GM13976 (cell line): ENCODE results near the gene GJB2.

Experiments
- DNase-seq: peaks from one replicate; pipeline ENCODE4 v3.0.0; 2012; ENCODE audit warnings: low spot score
- in situ Hi-C: fragments of 300-500 bp; cut with MboI; formaldehyde crosslinking; loops from one replicate; pipeline ENCODE4 v1.12.0; 2022; ENCODE audit warnings: low sequenced_read_pairs, mixed read lengths, inconsistent platforms; ENCODE audit not compliant: unreplicated experiment
- TF ChIP-seq, protein P1 (sequence below): IDR thresholded peaks from 2 replicates; pipeline ENCODE4 v1.5.1; 2012; ENCODE audit warnings: borderline replicate concordance, mild to moderate bottlenecking; ENCODE audit not compliant: insufficient read depth; ENCODE audit errors: extremely low read depth, missing control alignments, control extremely low read depth

The GJB2 gene

GRCh38 chr13:20227730-20228129 is 35.0 kb upstream of the GJB2 start:
- DNase-seq, result no peak
- in situ Hi-C loops, result no loop called here
- TF ChIP-seq, protein P1, sequence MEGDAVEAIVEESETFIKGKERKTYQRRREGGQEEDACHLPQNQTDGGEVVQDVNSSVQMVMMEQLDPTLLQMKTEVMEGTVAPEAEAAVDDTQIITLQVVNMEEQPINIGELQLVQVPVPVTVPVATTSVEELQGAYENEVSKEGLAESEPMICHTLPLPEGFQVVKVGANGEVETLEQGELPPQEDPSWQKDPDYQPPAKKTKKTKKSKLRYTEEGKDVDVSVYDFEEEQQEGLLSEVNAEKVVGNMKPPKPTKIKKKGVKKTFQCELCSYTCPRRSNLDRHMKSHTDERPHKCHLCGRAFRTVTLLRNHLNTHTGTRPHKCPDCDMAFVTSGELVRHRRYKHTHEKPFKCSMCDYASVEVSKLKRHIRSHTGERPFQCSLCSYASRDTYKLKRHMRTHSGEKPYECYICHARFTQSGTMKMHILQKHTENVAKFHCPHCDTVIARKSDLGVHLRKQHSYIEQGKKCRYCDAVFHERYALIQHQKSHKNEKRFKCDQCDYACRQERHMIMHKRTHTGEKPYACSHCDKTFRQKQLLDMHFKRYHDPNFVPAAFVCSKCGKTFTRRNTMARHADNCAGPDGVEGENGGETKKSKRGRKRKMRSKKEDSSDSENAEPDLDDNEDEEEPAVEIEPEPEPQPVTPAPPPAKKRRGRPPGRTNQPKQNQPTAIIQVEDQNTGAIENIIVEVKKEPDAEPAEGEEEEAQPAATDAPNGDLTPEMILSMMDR, result no peak

- DNase-seq, result no peak
- in situ Hi-C loops, result no loop called here
- TF ChIP-seq, protein P1, result no peak
Measured at GRCh38 chr13:20227288-20227687, 34.5 kb upstream of the GJB2 start.

DNA sequence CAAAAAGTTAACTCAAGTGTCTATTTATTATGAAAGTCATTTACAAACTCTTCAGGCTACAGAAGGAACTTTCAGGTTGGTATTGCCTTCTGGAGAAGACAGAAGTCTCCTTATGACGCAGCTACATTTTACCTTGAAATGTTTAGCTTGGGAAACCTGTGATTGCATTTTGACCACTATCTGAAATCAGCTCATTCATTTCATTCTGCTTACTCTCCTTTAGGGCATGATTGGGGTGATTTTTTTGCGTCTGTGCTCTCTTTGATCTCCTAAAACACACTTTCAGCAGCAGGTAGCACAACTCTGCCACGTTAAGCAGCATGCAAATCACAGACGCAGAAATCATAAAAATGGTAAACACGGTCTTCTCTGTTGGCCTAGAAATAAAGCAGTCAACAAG is 29.8 kb upstream of the GJB2 start:
- no peak for DNase-seq
- in situ Hi-C loops, result no loop called here
- TF ChIP-seq, protein P1, result no peak

GRCh38 chr13:20221772-20222171 is 29.0 kb upstream of the GJB2 start:
- DNase-seq, result no peak
- in situ Hi-C loops, result no loop called here
- TF ChIP-seq, protein P1, result no peak

- in situ Hi-C loops, result no loop called here
- TF ChIP-seq, protein P1, result no peak
- peak; percentile 50 for DNase-seq
Measured at GRCh38 chr13:20219577-20219976, 26.8 kb upstream of the GJB2 start.

- in situ Hi-C loops, result no loop called here
Measured at GRCh38 chr13:20217168-20217567, 24.4 kb upstream of the GJB2 start.

More at GRCh38 chr13:20217168-20217567, 24.4 kb upstream of the GJB2 start:
- DNase-seq, result no peak
- TF ChIP-seq, protein P1, result no peak
